ENCODE measurements around the gene TRAF7. TPM values are rescaled to one million over a fixed set of nuclear protein-coding genes. Genes with fewer than 3 reads are reported as not detected.

TRAF7 gene
- total RNA-seq, 1 donor = 64.3 TPM

- TF ChIP-seq CTCF (IDR thresholded peaks at IDR 0.05; ENCODE audit: insufficient read depth, low read length) = no peak
- H3K4me3 ChIP-seq (ENCODE audit: low read depth, low read length) = no peak overlapping the region
- no peak for DNase-seq (ENCODE audit: low read depth)
Observed at GRCh38 chr16:2171601-2172178, 16.1 kb downstream of the TRAF7 start.

DNA sequence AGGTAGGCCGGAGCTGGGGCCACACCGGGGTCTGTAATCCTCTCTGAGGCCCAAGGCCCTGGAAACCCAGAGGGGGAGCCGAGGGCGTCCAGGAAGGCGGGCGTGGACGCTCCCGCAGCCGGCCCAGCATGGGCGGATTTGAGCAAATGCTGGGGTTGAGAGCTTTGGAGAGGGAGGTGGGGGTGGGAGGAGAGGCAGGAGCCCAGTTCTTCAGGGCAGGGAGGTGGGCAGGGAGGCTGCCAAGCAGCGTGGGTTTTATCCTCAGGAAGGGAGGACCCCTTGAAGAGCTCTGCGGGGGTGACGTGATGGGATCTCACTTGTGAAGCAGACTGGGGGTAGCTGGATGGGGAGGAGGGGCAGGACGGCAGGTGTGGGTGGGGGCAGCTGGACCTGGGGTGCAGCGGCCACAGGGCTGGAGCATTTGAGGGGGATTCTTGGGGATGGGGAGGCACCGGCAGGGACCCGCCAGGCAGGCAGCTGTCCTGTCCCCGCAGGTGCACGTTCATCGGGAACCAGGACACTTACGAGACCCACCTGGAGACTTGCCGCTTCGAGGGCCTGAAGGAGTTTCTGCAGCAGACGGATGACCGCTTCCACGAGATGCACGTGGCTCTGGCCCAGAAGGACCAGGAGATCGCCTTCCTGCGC, 17.2 kb downstream of the TRAF7 start:
- TF ChIP-seq CTCF (IDR thresholded peaks at IDR 0.05; ENCODE audit: insufficient read depth, low read length) = no peak
- no peak overlapping the region for H3K4me3 ChIP-seq (ENCODE audit: low read depth, low read length)
- no peak for DNase-seq (ENCODE audit: low read depth)

DNA sequence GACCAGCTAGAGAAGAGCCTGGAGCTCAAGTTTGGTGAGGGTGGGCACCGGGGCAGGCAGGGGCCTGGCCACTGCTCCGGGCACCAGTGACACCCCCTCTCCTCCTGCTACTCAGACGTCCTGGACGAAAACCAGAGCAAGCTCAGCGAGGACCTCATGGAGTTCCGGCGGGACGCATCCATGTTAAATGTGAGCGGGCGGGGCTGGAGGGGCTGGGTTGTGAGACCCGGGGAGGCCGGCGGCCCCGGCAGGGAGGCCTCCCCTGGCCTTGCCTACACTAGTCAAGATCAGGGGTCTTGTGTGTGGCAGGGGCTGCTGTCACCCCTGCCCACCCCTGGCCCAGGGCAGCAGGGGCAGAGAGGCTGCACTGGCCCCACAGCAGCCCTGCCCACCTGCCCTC, 17.8 kb downstream of the TRAF7 start:
- DNase-seq (ENCODE audit: low read depth) = no peak
- H3K4me3 ChIP-seq (ENCODE audit: low read depth, low read length) = no peak overlapping the region
- no peak for TF ChIP-seq CTCF (IDR thresholded peaks at IDR 0.05; ENCODE audit: insufficient read depth, low read length)

DNA sequence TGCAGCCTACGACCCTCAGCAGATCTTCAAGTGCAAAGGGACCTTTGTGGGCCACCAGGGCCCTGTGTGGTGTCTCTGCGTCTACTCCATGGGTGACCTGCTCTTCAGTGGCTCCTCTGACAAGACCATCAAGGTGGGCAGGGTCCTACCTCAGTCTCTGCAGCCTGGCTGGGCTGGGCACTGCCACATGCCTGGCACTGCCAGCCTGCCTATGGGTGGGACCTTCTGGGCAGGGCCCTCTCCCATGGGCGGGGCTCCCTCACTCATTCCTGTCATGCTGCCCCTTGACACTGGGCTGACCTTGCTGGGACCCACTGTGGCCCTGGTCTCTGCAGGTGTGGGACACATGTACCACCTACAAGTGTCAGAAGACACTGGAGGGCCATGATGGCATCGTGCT, 18.3 kb downstream of the TRAF7 start:
- DNase-seq (ENCODE audit: low read depth) = no peak
- no peak for TF ChIP-seq CTCF (IDR thresholded peaks at IDR 0.05; ENCODE audit: insufficient read depth, low read length)
- H3K4me3 ChIP-seq (ENCODE audit: low read depth, low read length) = no peak overlapping the region

DNA sequence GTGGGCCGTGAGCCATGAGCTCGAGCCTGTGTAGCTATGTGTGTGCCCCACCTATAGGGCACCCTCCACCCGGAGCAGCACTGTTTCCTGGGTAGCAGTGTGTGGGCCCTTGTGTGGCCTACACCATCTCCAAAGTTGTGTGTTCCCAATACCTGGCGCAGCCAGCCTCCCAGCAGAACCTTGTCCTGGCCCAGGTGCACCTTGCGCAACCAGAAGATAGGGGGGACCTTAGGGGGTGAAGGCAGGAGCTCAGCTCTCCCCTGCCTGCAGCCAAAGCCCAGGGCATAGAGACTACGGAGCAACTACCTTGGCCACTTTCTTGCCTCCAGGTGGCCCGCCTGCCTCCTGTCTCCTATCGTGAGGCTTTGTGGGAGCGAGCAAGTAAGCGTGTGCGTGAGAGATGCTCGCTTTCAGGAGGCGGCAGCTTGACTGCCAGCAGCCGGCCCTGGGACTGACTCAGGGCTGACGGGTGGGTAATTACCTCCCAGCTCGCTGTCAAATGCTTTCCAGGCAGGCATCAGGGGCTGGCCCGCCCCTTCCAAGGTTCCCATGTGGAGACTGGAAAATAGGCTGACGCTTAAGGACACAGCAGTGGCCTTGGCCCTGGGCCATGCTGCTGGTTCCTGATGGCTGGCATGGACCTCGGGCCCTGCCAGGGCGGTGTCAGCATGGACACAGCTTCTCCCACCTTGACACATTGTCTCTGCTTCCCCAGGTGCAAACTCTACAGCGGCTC, 19.0 kb downstream of the TRAF7 start:
- no peak for DNase-seq (ENCODE audit: low read depth)
- TF ChIP-seq CTCF (IDR thresholded peaks at IDR 0.05; ENCODE audit: insufficient read depth, low read length) = no peak

DNA sequence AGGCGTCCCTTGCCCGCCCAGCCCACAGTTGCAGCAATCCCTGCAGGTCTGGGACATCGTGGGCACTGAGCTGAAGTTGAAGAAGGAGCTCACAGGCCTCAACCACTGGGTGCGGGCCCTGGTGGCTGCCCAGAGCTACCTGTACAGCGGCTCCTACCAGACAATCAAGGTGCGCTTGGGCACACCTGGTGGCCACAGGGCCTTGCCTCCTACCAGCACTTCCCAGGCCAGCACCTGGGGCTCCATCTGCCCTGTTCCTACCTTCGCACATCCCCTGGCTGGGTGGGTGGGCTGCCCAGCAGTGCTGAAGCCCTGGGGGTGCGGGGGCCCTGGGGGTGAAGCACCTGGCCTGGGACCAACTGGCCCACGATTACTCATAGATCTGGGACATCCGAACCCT, 19.9 kb downstream of the TRAF7 start:
- DNase-seq (ENCODE audit: low read depth) = no peak
- TF ChIP-seq CTCF (IDR thresholded peaks at IDR 0.05; ENCODE audit: insufficient read depth, low read length) = no peak
- H3K4me3 ChIP-seq (ENCODE audit: low read depth, low read length) = no peak overlapping the region

More for the DNA sequence above, 19.0 kb downstream of the TRAF7 start:
- H3K4me3 ChIP-seq (ENCODE audit: low read depth, low read length) = no peak overlapping the region
